GM23248 (cell line): Measurements from ENCODE around the gene DGKI.

ENCODE experiments used
- EZH2 ChIP-seq: fragments of 200-600 bp; sonication (generic); IDR thresholded peaks from 2 replicates; pipeline ENCODE4 v1.6.1; 2018; ENCODE audit warnings: antibody characterized with exemption, mild to moderate bottlenecking; ENCODE audit not compliant: insufficient read depth, poor library complexity, severe bottlenecking
- EZH2phosphoT487 ChIP-seq: fragments of 200-600 bp; sonication (generic); IDR thresholded peaks from 2 replicates; pipeline ENCODE4 v1.6.1; 2018; ENCODE audit warnings: antibody characterized with exemption, moderate library complexity, mild to moderate bottlenecking, low read depth; ENCODE audit not compliant: insufficient read depth

GRCh38 chr7:137492889-137493288 is 353.9 kb downstream of the DGKI start:
- no peak for TF ChIP-seq EZH2
- TF ChIP-seq EZH2phosphoT487: no peak
